GM10266 (cell line): ENCODE measurements around the gene HID1.
"Not testable (repeated sequence)": the region's sequence is repeated elsewhere in the genome, so short reads cannot be mapped to it uniquely, and the experiment has no call there.

ENCODE experiments used
- DNase-seq: peaks from one replicate; pipeline ENCODE4 v3.0.0; 2012; ENCODE audit errors: extremely low spot score
- TF ChIP-seq, protein P1 (sequence below): IDR thresholded peaks from 2 replicates; pipeline ENCODE4 v1.5.1; 2012; ENCODE audit warnings: mild to moderate bottlenecking, low read depth; ENCODE audit not compliant: control insufficient read depth, insufficient read depth; ENCODE audit errors: missing control alignments

Gene HID1

DNA sequence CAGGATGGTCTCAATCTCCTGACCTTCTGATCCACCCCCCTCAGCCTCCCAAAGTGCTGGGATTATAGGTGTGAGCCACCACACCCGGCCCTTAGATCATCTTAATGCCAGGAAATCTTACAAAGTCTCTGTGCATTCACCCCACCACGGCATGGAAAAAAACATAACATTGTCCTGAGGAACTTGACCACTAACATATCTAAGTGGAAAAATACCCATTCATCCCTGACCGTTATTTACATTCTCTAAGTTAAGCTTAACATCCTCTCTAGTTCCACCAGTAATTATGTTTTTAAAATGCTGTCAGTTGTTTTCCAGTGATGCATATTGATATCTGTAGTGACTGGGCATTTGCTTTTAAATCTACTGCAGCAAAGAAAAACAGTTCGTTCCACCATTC, 3.4 kb upstream of the HID1 start:
- no peak for DNase-seq
- TF ChIP-seq, protein P1, sequence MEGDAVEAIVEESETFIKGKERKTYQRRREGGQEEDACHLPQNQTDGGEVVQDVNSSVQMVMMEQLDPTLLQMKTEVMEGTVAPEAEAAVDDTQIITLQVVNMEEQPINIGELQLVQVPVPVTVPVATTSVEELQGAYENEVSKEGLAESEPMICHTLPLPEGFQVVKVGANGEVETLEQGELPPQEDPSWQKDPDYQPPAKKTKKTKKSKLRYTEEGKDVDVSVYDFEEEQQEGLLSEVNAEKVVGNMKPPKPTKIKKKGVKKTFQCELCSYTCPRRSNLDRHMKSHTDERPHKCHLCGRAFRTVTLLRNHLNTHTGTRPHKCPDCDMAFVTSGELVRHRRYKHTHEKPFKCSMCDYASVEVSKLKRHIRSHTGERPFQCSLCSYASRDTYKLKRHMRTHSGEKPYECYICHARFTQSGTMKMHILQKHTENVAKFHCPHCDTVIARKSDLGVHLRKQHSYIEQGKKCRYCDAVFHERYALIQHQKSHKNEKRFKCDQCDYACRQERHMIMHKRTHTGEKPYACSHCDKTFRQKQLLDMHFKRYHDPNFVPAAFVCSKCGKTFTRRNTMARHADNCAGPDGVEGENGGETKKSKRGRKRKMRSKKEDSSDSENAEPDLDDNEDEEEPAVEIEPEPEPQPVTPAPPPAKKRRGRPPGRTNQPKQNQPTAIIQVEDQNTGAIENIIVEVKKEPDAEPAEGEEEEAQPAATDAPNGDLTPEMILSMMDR = no peak

DNA sequence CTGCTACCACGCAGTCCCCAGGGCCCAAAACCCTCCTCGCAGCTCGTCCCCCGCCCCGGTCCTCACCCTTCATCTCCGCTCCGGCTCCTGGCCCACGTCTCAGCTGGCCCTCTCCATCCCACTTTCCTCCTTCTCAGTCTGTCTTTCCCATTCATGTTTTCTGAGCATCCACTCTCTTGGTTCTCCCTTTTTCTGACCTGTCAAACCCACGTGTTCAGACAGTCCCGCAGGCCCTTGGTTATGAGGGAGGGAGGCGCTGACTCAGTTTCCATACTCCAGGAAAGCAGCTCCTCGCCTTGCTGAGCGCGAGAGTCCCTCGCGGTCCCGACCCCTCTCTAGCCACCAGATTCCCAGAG, 392 bp upstream of the HID1 start:
- DNase-seq = no peak
- TF ChIP-seq, protein P1 = no peak

DNA sequence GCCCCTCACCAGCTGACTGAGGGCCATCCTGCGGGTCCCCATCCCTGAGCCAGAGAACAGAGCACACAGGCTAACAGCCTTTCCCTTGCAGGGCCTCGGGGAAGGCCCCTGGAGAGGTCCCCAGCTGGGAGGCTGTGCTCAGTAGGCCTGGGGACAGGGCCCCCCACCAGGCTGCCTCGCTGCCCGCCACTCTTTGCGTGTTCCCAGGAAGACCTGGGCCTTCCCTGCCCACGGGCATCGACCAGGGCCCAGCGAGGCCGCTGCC, 785 bp downstream of the HID1 start:
- DNase-seq = no peak
- TF ChIP-seq, protein P1 = no peak

DNA sequence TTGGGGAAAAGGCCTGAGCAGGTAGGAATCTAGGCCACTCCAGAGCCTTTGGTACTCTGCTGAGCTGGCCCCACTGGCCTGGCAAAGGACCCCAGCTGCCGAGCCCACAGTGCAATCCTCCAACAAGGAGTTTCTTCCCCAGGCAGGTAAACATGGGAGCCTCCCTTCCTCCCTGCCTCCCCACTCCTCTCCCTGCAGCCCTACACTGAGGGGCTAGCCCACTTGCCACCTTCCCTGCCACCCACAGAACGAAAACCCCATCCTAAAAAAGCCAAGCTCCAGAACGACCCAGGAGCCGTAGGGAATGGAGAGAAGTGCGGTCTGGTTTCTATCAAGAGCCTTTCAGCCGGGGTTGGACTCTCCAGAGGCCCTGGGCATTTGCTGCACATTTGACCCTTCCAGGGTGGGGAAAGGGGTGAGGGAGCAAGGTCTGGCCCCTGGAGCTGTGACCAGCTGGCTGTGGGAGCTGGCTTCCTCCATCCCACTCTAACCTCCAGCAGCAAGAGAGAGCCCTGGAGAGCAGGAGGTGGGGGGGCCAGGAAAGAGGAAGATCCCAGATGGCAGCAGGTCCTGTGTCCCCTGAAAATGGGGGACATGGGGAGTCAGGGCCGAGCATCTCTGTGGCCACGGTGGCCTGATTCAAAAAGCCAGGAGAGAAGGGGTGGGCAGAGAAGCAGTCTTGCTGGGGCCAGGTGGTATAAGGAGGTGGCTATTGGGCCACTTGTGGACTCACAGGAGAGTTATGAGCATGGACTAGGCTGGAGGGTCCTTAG, 1.3 kb downstream of the HID1 start:
- DNase-seq = no peak
- TF ChIP-seq, protein P1 = no peak

DNA sequence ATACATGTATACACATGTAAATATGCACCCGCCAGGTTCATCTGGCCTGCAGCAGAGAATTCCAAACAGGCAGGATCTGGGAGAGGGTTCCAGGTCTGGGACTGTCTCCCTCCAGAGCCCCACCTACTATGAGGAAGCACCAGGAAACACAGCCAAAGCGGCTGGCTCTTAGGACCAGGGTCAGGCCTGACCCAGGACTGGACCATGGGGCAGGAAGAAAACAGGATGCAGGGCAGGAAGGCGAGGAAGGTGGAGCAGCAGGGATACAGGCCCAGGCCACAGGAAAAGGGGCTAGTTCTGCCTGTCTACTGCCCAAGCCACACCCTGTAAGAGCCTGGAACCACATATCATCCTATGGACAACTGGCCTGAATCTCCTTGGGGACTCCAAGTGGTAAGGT, 2.2 kb downstream of the HID1 start:
- DNase-seq = no peak
- TF ChIP-seq, protein P1 = no peak

DNA sequence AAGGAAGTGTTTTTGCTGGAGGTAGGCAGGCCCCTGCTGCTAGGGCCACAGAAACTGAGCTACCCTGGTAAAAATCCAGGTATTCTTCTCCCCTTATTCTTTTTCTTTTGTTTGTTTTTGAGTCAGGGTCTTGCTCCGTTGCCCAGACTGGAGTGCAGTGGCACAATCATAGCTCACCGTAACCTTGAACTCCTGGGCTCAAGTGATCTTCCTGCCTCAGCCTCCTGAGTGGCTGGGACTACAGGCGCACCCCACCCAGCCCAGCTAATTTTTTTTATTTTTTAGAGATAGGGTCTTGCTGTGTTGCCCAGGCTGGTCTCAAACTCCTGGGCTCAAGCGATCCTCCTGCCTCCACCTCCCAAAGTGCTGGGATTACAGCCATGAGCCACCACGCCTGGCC, 3.1 kb downstream of the HID1 start:
- DNase-seq = not testable (repeated sequence)

DNA sequence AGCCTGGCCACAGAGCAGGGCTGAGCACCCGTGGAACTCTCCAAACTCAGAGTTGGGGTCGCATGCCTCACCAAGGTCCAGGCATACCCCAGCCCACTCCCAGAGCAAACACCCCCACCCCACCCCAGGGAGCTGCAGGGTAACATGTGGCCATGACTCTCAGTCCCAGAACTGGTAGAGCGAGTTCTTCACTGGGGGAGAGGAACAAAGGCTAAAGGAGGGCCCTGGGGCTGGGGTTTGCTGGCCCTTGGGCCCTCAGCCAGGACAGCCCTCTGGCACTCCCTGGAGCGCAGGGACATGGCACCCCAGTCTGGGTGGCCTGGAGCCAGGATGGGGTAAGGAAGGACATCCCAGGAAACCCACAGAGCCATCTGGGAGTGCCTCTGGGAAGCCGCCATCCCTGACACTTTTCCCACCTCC, 4.2 kb downstream of the HID1 start:
- TF ChIP-seq, protein P1 = no peak
- no peak for DNase-seq
